Measurements from ENCODE around the gene AUH. TPM values are rescaled to one million over a fixed set of nuclear protein-coding genes. Genes with fewer than 3 reads are reported as not detected.

Gene AUH
- total and polyA plus RNA-seq, 12 donors: 16.3 to 56.3 (median 44.2) TPM

- DNase-seq: no peak
- H3K4me3 ChIP-seq: no peak overlapping the region
- no peak for TF ChIP-seq CTCF (IDR thresholded peaks at IDR 0.05)
- H3K27ac ChIP-seq: peak overlapping the region in 2 of 10 donors; percentile 16 to 37
- no peaks in the 10 kb centered on the region for H3K9me3 ChIP-seq
- intact Hi-C loops (cut with DNase I): no loop called here
- WGBS, 2 donors: 55 to 62% methylated on average over 4 of the region's 4 CpGs
- H3K27me3 ChIP-seq: no peaks in the 10 kb centered on the region
- peak in 4 of 8 donors; percentile 39 to 75 (median 66) for ATAC-seq
- peaks cover 0 to 5% (median 0%) of the 10 kb centered on the region in 9 donors for H3K36me3 ChIP-seq
- peaks cover 0 to 21% (median 14%) of the 10 kb centered on the region in 9 donors for H3K4me1 ChIP-seq
Observed at GRCh38 chr9:91241909-91242308, 119.8 kb downstream of the AUH start.

GRCh38 chr9:91240596-91241165 lies 121.0 kb downstream of the AUH start:
- intact Hi-C loops (cut with DNase I): no loop called here
- H3K27me3 ChIP-seq: no peaks in the 10 kb centered on the region
- DNase-seq (no peak), ATAC-seq (no peak)
- H3K4me3 ChIP-seq: no peak overlapping the region
- no peaks in the 10 kb centered on the region for H3K9me3 ChIP-seq
- H3K27ac ChIP-seq: no peak overlapping the region
- TF ChIP-seq CTCF (IDR thresholded peaks at IDR 0.05): no peak
- peaks cover 0 to 9% (median 2%) of the 10 kb centered on the region in 9 donors for H3K4me1 ChIP-seq
- H3K36me3 ChIP-seq: peaks cover 0 to 5% (median 0%) of the 10 kb centered on the region in 9 donors
- WGBS, 2 donors: 94 to 98% methylated on average over 3 of the region's 3 CpGs

- Histone ChIP-seq H3K9me3 (no peaks in the 10 kb centered on the region), H3K4me3 (no peak overlapping the region), H3K27me3 (no peaks in the 10 kb centered on the region), H3K36me3 (peaks cover 0 to 5% (median 0%) of the 10 kb centered on the region in 9 donors), H3K4me1 (peaks cover 0 to 7% (median 0%) of the 10 kb centered on the region in 9 donors), H3K27ac (no peak overlapping the region)
- 87 to 89% methylated on average over 5 of the region's 5 CpGs for WGBS, 2 donors
- no peak for DNase-seq
- intact Hi-C loops (cut with DNase I): no loop called here
- no peak for ATAC-seq
- TF ChIP-seq CTCF (IDR thresholded peaks at IDR 0.05): no peak
Observed at GRCh38 chr9:91239367-91240111, 122.2 kb downstream of the AUH start.

GRCh38 chr9:91234523-91234922 lies 127.2 kb downstream of the AUH start:
- Histone ChIP-seq H3K27me3 (no peaks in the 10 kb centered on the region), H3K9me3 (no peaks in the 10 kb centered on the region), H3K27ac (no peak overlapping the region), H3K4me3 (no peak overlapping the region), H3K4me1 (no peaks in the 10 kb centered on the region), H3K36me3 (no peaks in the 10 kb centered on the region)
- intact Hi-C loops (cut with DNase I): no loop called here
- WGBS, 2 donors: 93 to 94% methylated on average over 2 of the region's 2 CpGs
- no peak for ATAC-seq
- no peak for DNase-seq
- TF ChIP-seq CTCF (IDR thresholded peaks at IDR 0.05): no peak

Data from heart right ventricle (tissue), 16 donors.